DOHH2 (cell line): ENCODE measurements around the gene GLYATL1.

Source experiments
- H3F3A ChIP-seq: fragments of 200-600 bp; sonication (generic), shearing (Covaris generic); 2 replicates; pipeline ENCODE4 v1.6.0; 2016; ENCODE audit warnings: antibody characterized with exemption, mild to moderate bottlenecking; ENCODE audit not compliant: control insufficient read depth, insufficient read depth
- H3K27ac ChIP-seq: fragments of 200-600 bp; sonication (generic); 2 replicates; pipeline ENCODE4 v1.5.1; 2014; ENCODE audit warnings: low read depth, mild to moderate bottlenecking, low read length, moderate library complexity
- H3K27me3 ChIP-seq: fragments of 200-600 bp; sonication (generic); 2 replicates; pipeline ENCODE4 v1.6.1; 2014; ENCODE audit warnings: mild to moderate bottlenecking, low read length, mixed read lengths; ENCODE audit not compliant: control insufficient read depth
- H3K36me3 ChIP-seq: fragments of 200-600 bp; sonication (generic); 2 replicates; pipeline ENCODE4 v1.6.1; 2014; ENCODE audit warnings: mild to moderate bottlenecking, low read length, moderate library complexity, mixed read lengths; ENCODE audit not compliant: control insufficient read depth
- H3K4me1 ChIP-seq: fragments of 200-600 bp; sonication (generic); 2 replicates; pipeline ENCODE4 v1.6.1; 2014; ENCODE audit warnings: mild to moderate bottlenecking, low read length, mixed read lengths; ENCODE audit not compliant: control insufficient read depth
- H3K4me2 ChIP-seq: fragments of 200-600 bp; sonication (generic); 2 replicates; pipeline ENCODE4 v1.6.0; 2014; ENCODE audit warnings: mild to moderate bottlenecking, low read length, moderate library complexity
- H3K4me3 ChIP-seq: fragments of 200-600 bp; sonication (generic); 2 replicates; pipeline ENCODE4 v1.5.1; 2014; ENCODE audit warnings: mild to moderate bottlenecking, low read length, mixed read lengths
- H3K79me2 ChIP-seq: fragments of 200-600 bp; sonication (generic); 2 replicates; pipeline ENCODE4 v1.6.1; 2014; ENCODE audit warnings: mild to moderate bottlenecking, low read length, mixed read lengths; ENCODE audit not compliant: control insufficient read depth
- H3K9me2 ChIP-seq: fragments of 200-600 bp; sonication (generic); replicated peaks from 2 replicates; pipeline ENCODE4 v1.6.1; 2014; ENCODE audit warnings: mild to moderate bottlenecking, low read length, mixed read lengths; ENCODE audit not compliant: control insufficient read depth
- H3K9me3 ChIP-seq: fragments of 200-600 bp; sonication (generic); 2 replicates; pipeline ENCODE4 v1.6.1; 2014; ENCODE audit warnings: antibody characterized with exemption, low read length, mixed read lengths; ENCODE audit not compliant: control insufficient read depth, insufficient read depth
- H4K20me1 ChIP-seq: fragments of 200-600 bp; sonication (generic); 2 replicates; pipeline ENCODE4 v1.6.0; 2014; ENCODE audit warnings: low read depth, mild to moderate bottlenecking, antibody characterized with exemption, low read length, moderate library complexity; ENCODE audit not compliant: control insufficient read depth, insufficient read depth
- CTCF ChIP-seq: fragments of 200-600 bp; sonication (generic); IDR thresholded peaks from one replicate; pipeline ENCODE4 v1.5.1; 2014; ENCODE audit warnings: antibody characterized with exemption, mild to moderate bottlenecking, low read depth, low read length; ENCODE audit not compliant: poor library complexity, severe bottlenecking
- EZH2phosphoT487 ChIP-seq: fragments of 200-600 bp; sonication (generic); IDR thresholded peaks from 2 replicates; pipeline ENCODE4 v1.6.1; 2017; ENCODE audit warnings: borderline replicate concordance, mild to moderate bottlenecking, antibody characterized with exemption, low read length, moderate library complexity, mixed read lengths

Gene GLYATL1

GRCh38 chr11:58941838-58942237, 2.5 kb downstream of the GLYATL1 start:
- H3K27ac ChIP-seq, result no peak overlapping the region
- TF ChIP-seq CTCF, result no peak
- no peak for TF ChIP-seq EZH2phosphoT487
- H3K27me3 ChIP-seq, result no peaks in the 10 kb centered on the region
- H3K4me1 ChIP-seq, result no peaks in the 10 kb centered on the region
- no peaks in the 10 kb centered on the region for H3K36me3 ChIP-seq
- no peak overlapping the region for H3K4me3 ChIP-seq
- no peak overlapping the region for H3K4me2 ChIP-seq
- H3K9me3 ChIP-seq, result no peaks in the 10 kb centered on the region
- no peaks in the 10 kb centered on the region for H3F3A ChIP-seq
- H3K79me2 ChIP-seq, result no peaks in the 10 kb centered on the region
- H3K9me2 ChIP-seq, result no peaks in the 10 kb centered on the region
- no peaks in the 10 kb centered on the region for H4K20me1 ChIP-seq

- Histone ChIP-seq H3K36me3 (no peaks in the 10 kb centered on the region), H4K20me1 (no peaks in the 10 kb centered on the region), H3K4me1 (no peaks in the 10 kb centered on the region), H3K9me3 (no peaks in the 10 kb centered on the region), H3K27me3 (no peaks in the 10 kb centered on the region), H3K27ac (no peak overlapping the region), H3K9me2 (no peaks in the 10 kb centered on the region), H3K4me2 (no peak overlapping the region), H3F3A (no peaks in the 10 kb centered on the region), H3K79me2 (no peaks in the 10 kb centered on the region), H3K4me3 (no peak overlapping the region)
- TF ChIP-seq CTCF (no peak), EZH2phosphoT487 (no peak)
Measured at GRCh38 chr11:58945663-58946062, 6.4 kb downstream of the GLYATL1 start.

DNA sequence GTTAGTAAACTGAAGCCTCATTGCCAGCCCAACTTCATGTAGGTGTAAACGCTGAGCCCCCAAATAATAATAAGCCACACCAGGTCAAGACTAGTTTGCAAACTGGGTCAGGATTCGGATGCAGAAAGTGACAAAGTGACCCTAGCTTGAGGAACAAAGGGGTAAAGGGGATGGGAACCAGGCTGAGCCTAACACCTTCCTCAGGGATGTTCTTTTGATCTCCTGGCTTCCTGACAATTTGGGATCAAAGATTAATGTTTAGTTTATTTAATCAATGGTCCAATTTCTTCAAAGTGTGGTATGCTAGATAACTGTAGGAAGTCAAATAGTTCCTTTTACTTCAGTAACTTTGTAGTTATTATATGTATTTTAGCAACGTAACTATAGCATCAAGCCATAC, 9.9 kb downstream of the GLYATL1 start:
- H3K27me3 ChIP-seq, result no peaks in the 10 kb centered on the region
- no peaks in the 10 kb centered on the region for H3K9me3 ChIP-seq
- no peaks in the 10 kb centered on the region for H3F3A ChIP-seq
- H3K79me2 ChIP-seq, result no peaks in the 10 kb centered on the region
- no peak overlapping the region for H3K27ac ChIP-seq
- H3K9me2 ChIP-seq, result no peaks in the 10 kb centered on the region
- no peaks in the 10 kb centered on the region for H4K20me1 ChIP-seq
- no peak overlapping the region for H3K4me3 ChIP-seq
- no peaks in the 10 kb centered on the region for H3K4me1 ChIP-seq
- H3K36me3 ChIP-seq, result no peaks in the 10 kb centered on the region
- TF ChIP-seq EZH2phosphoT487 (no peak), CTCF (no peak)
- H3K4me2 ChIP-seq, result no peak overlapping the region

DNA sequence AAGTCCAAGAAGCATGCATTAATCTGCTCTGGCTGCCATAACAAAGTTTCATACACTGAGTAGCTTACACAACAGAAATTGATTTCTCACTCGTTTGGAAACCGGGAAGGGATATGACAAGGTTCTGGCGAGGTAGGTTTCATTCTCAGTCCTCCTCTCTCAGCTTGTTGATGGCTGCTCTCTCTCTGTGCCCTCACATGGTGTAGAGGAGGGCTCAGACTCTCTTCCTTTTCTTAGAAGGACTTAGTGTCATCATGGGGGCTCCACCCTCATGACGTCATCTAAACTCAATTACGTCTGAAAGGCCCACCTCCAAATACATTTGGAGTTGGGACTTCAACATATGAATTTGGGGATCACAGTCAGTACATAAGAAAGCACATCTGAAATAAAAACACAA, 18.6 kb downstream of the GLYATL1 start:
- Histone ChIP-seq H3K36me3 (no peaks in the 10 kb centered on the region), H3K27me3 (no peaks in the 10 kb centered on the region), H3K9me2 (no peaks in the 10 kb centered on the region), H3F3A (no peaks in the 10 kb centered on the region), H3K27ac (no peak overlapping the region), H3K4me1 (peaks cover 9% of the 10 kb centered on the region), H3K4me3 (no peak overlapping the region), H3K4me2 (no peak overlapping the region), H3K9me3 (no peaks in the 10 kb centered on the region), H4K20me1 (no peaks in the 10 kb centered on the region), H3K79me2 (no peaks in the 10 kb centered on the region)
- no peak for TF ChIP-seq EZH2phosphoT487
- TF ChIP-seq CTCF, result no peak
